ENCODE results near the gene TOX2. TPM values are rescaled to one million over a fixed set of nuclear protein-coding genes. Genes with fewer than 3 reads are reported as not detected.

Gene TOX2
- total RNA-seq, 1 experiment from 2014 or later, result 117 TPM

GRCh38 chr20:44018259-44018941, 103.7 kb downstream of the TOX2 start:
- peak; percentile 92 for DNase-seq (ENCODE audit: low spot score)
- H3K27me3 ChIP-seq (replicated peaks; ENCODE audit: insufficient read depth, low read depth, low read length, poor library complexity), result no peaks in the 10 kb centered on the region
- ChIA-PET CTCF (no interaction called here), POLR2A (ENCODE audit: low non-redundant PET) (no interaction called here)
- H3K9me3 ChIP-seq (ENCODE audit: low read depth, low read length, poor library complexity, severe bottlenecking), result no peaks in the 10 kb centered on the region
- H3K4me3 ChIP-seq (ENCODE audit: low read depth, low read length, poor library complexity, severe bottlenecking), result no peak overlapping the region
- H3K4me1 ChIP-seq (ENCODE audit: insufficient read depth, low read length, poor library complexity, severe bottlenecking), result peaks cover 34% of the 10 kb centered on the region
- intact Hi-C loops (cut with micrococcal nuclease; ENCODE audit: unreplicated experiment), result no loop called here
- H3K27ac ChIP-seq (ENCODE audit: low read depth, low read length, poor library complexity, severe bottlenecking), result peak overlapping the region; percentile 49
- TF ChIP-seq, protein P1, sequence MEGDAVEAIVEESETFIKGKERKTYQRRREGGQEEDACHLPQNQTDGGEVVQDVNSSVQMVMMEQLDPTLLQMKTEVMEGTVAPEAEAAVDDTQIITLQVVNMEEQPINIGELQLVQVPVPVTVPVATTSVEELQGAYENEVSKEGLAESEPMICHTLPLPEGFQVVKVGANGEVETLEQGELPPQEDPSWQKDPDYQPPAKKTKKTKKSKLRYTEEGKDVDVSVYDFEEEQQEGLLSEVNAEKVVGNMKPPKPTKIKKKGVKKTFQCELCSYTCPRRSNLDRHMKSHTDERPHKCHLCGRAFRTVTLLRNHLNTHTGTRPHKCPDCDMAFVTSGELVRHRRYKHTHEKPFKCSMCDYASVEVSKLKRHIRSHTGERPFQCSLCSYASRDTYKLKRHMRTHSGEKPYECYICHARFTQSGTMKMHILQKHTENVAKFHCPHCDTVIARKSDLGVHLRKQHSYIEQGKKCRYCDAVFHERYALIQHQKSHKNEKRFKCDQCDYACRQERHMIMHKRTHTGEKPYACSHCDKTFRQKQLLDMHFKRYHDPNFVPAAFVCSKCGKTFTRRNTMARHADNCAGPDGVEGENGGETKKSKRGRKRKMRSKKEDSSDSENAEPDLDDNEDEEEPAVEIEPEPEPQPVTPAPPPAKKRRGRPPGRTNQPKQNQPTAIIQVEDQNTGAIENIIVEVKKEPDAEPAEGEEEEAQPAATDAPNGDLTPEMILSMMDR (conservative IDR thresholded peaks at IDR 0.05; ENCODE audit: low read depth, low read length), result no peak
- no peak for TF ChIP-seq EZH2 (IDR thresholded peaks at IDR 0.05; ENCODE audit: borderline replicate concordance, low read depth, low read length, poor library complexity, severe bottlenecking)
- H3K36me3 ChIP-seq (ENCODE audit: insufficient read depth, low read length, poor library complexity, severe bottlenecking), result no peaks in the 10 kb centered on the region
- BruUV-seq (replicated peaks), result no TSS peak

DNA sequence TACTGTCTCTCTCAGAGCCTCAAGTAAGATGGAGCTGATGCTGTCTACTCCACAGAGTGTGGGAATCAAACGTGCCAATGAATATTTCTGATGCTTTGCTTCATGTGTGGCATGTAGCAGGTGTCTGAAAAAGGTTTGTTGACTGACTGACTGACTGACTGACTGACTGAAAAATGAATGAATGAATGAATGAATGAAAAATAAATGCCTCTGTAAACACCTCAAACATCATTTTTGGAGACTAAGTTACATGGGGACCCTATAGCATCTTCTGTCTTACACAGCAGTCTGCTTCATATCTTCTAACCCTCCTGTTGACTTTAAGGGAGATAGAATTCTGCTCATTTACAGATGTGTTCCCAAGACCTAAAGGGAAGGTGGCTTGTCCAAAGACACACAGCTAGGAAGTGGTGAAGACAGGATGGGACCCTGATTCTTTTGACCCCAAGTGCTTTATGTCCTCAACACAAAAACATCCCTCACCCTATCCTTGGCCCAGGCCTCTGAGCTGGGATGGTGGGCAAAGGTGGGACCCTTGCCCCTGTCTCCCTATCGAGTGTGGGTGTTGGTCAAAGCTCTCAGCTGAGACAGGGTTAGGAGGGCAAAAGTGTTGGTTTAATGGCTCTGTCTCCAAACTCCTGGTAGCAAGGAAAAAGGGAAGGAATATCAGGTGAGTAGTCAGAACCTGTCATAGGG, 104.4 kb downstream of the TOX2 start:
- TF ChIP-seq EZH2 (IDR thresholded peaks at IDR 0.05; ENCODE audit: borderline replicate concordance, low read depth, low read length, poor library complexity, severe bottlenecking), result no peak
- TF ChIP-seq, protein P1 (conservative IDR thresholded peaks at IDR 0.05; ENCODE audit: low read depth, low read length), result no peak
- H3K9me3 ChIP-seq (ENCODE audit: low read depth, low read length, poor library complexity, severe bottlenecking), result no peaks in the 10 kb centered on the region
- intact Hi-C loops (cut with micrococcal nuclease; ENCODE audit: unreplicated experiment), result no loop called here
- H3K27ac ChIP-seq (ENCODE audit: low read depth, low read length, poor library complexity, severe bottlenecking), result peak overlapping the region; percentile 49
- H3K4me1 ChIP-seq (ENCODE audit: insufficient read depth, low read length, poor library complexity, severe bottlenecking), result peaks cover 33% of the 10 kb centered on the region
- BruUV-seq (replicated peaks), result no TSS peak
- H3K36me3 ChIP-seq (ENCODE audit: insufficient read depth, low read length, poor library complexity, severe bottlenecking), result no peaks in the 10 kb centered on the region
- POLR2A ChIA-PET (ENCODE audit: low non-redundant PET), result no interaction called here
- H3K4me3 ChIP-seq (ENCODE audit: low read depth, low read length, poor library complexity, severe bottlenecking), result no peak overlapping the region
- DNase-seq (ENCODE audit: low spot score), result no peak
- CTCF ChIA-PET, result no interaction called here
- no peaks in the 10 kb centered on the region for H3K27me3 ChIP-seq (replicated peaks; ENCODE audit: insufficient read depth, low read depth, low read length, poor library complexity)

- CTCF ChIA-PET, result no interaction called here
- Histone ChIP-seq H3K4me3 (ENCODE audit: low read depth, low read length, poor library complexity, severe bottlenecking) (no peak overlapping the region), H3K9me3 (ENCODE audit: low read depth, low read length, poor library complexity, severe bottlenecking) (no peaks in the 10 kb centered on the region), H3K27ac (ENCODE audit: low read depth, low read length, poor library complexity, severe bottlenecking) (no peak overlapping the region), H3K4me1 (ENCODE audit: insufficient read depth, low read length, poor library complexity, severe bottlenecking) (peaks cover 26% of the 10 kb centered on the region), H3K27me3 (replicated peaks; ENCODE audit: insufficient read depth, low read depth, low read length, poor library complexity) (no peaks in the 10 kb centered on the region), H3K36me3 (ENCODE audit: insufficient read depth, low read length, poor library complexity, severe bottlenecking) (no peaks in the 10 kb centered on the region)
- no peak for DNase-seq (ENCODE audit: low spot score)
- TF ChIP-seq, protein P1 (conservative IDR thresholded peaks at IDR 0.05; ENCODE audit: low read depth, low read length), result no peak
- TF ChIP-seq EZH2 (IDR thresholded peaks at IDR 0.05; ENCODE audit: borderline replicate concordance, low read depth, low read length, poor library complexity, severe bottlenecking), result no peak
- BruUV-seq (replicated peaks), result no TSS peak
- intact Hi-C loops (cut with micrococcal nuclease; ENCODE audit: unreplicated experiment), result no loop called here
- POLR2A ChIA-PET (ENCODE audit: low non-redundant PET), result no interaction called here
These were observed 105.1 kb downstream of the TOX2 start for GRCh38 chr20:44019638-44020335.

All from A673 (cell line).